Transverse colon (tissue), 3 donors: Measurements from ENCODE around the gene SLC25A24.
"Not testable (repeated sequence)": the region's sequence is repeated elsewhere in the genome, so short reads cannot be mapped to it uniquely, and the experiment has no call there.

ENCODE experiments used
- POLR2A ChIP-seq: fragments of 450-650 bp; IDR thresholded peaks from one replicate; pipeline ENCODE4 v1.6.1; 2016; ENCODE audit warnings: antibody characterized with exemption, mild to moderate bottlenecking, moderate library complexity
- POLR2AphosphoS5 ChIP-seq, 3 donors: sonication (generic); formaldehyde crosslinking; IDR thresholded peaks; one replicate each; pipeline ENCODE4 v1.6.1; 2016; ENCODE audit warnings: antibody characterized with exemption in 3 of 3

DNA sequence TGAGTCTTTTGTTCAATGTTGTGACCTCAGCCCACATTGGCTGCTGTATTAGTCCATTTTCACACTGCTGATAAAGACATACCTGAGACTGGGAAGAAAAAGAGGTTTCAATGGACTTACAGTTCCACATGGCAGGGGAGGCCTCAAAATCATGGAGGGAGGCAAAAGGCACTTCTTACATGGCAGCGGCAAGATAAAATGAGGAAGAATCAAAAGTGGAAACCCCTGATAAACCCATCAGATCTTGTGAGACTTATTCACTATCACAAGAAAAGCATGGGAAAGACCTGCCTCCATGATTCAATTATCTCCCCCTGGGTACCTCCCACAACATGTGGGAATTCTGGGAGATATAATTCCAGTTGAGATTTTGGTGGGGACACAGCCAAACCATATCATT is 68.9 kb downstream of the SLC25A24 start:
- not testable (repeated sequence) for TF ChIP-seq POLR2A; POLR2AphosphoS5 (IDR thresholded peaks at IDR 0.05)
